ENCODE results near the gene NIPBL. TPM values are rescaled to one million over a fixed set of nuclear protein-coding genes. Genes with fewer than 3 reads are reported as not detected.
"Not testable (repeated sequence)": the region's sequence is repeated elsewhere in the genome, so short reads cannot be mapped to it uniquely, and the experiment has no call there.

NIPBL gene
- polyA plus RNA-seq, 10 donors = 34.0 to 54.0 (median 40.9) TPM

- peak; percentile 35 to 75 (median 38) for DNase-seq
These were observed 2.0 kb downstream of the NIPBL start for GRCh38 chr5:36878392-36879082.

- no peak for DNase-seq
These were observed 2.9 kb downstream of the NIPBL start for GRCh38 chr5:36879274-36880033.

GRCh38 chr5:36880761-36881160 lies 4.2 kb downstream of the NIPBL start:
- DNase-seq = no peak

GRCh38 chr5:36881304-36881703 lies 4.7 kb downstream of the NIPBL start:
- no peak for DNase-seq

- no peak for DNase-seq
These were observed 5.2 kb downstream of the NIPBL start for GRCh38 chr5:36881807-36882206.

- DNase-seq = no peak
These were observed 5.7 kb downstream of the NIPBL start for GRCh38 chr5:36882250-36882649.

- no peak for DNase-seq
These were observed 7.4 kb downstream of the NIPBL start for GRCh38 chr5:36883894-36884462.

GRCh38 chr5:36885149-36885548 lies 8.6 kb downstream of the NIPBL start:
- no peak for DNase-seq

GRCh38 chr5:36885566-36886485 lies 9.3 kb downstream of the NIPBL start:
- DNase-seq = no peak

- DNase-seq = no peak
These were observed 10.2 kb downstream of the NIPBL start for GRCh38 chr5:36886791-36887190.

GRCh38 chr5:36887532-36887931 lies 11.0 kb downstream of the NIPBL start:
- no peak for DNase-seq

GRCh38 chr5:36888303-36888702 lies 11.7 kb downstream of the NIPBL start:
- DNase-seq = no peak

- DNase-seq = no peak
These were observed 12.7 kb downstream of the NIPBL start for GRCh38 chr5:36889264-36889663.

- DNase-seq = no peak
These were observed 14.7 kb downstream of the NIPBL start for GRCh38 chr5:36891266-36891665.

GRCh38 chr5:36892085-36892830 lies 15.7 kb downstream of the NIPBL start:
- not testable (repeated sequence) for DNase-seq

GRCh38 chr5:36894954-36895353 lies 18.4 kb downstream of the NIPBL start:
- no peak for DNase-seq

GRCh38 chr5:36896476-36896875 lies 19.9 kb downstream of the NIPBL start:
- DNase-seq = no peak

GRCh38 chr5:36897616-36898015 lies 21.0 kb downstream of the NIPBL start:
- peak in 1 of 3 donors; percentile 13 for DNase-seq

GRCh38 chr5:36899860-36900259 lies 23.3 kb downstream of the NIPBL start:
- DNase-seq = no peak

GRCh38 chr5:36900283-36900682 lies 23.7 kb downstream of the NIPBL start:
- no peak for DNase-seq

- DNase-seq = not testable (repeated sequence)
These were observed 24.5 kb downstream of the NIPBL start for GRCh38 chr5:36901077-36901476.
